C4-2B (cell line): ENCODE data around the gene MFGE8.

Source experiments
- H3K27ac ChIP-seq: fragments of 450-650 bp; 2 replicates; pipeline ENCODE4 v1.5.1; 2017
- ZFX ChIP-seq: fragments of 450-650 bp; IDR thresholded peaks from 2 replicates; pipeline ENCODE4 v1.6.1; 2017
- TF ChIP-seq, protein P1 (sequence below): fragments of 450-650 bp; conservative IDR thresholded peaks from 2 replicates; pipeline ENCODE4 v1.5.1; 2017; ENCODE audit warnings: mild to moderate bottlenecking

MFGE8 gene

DNA sequence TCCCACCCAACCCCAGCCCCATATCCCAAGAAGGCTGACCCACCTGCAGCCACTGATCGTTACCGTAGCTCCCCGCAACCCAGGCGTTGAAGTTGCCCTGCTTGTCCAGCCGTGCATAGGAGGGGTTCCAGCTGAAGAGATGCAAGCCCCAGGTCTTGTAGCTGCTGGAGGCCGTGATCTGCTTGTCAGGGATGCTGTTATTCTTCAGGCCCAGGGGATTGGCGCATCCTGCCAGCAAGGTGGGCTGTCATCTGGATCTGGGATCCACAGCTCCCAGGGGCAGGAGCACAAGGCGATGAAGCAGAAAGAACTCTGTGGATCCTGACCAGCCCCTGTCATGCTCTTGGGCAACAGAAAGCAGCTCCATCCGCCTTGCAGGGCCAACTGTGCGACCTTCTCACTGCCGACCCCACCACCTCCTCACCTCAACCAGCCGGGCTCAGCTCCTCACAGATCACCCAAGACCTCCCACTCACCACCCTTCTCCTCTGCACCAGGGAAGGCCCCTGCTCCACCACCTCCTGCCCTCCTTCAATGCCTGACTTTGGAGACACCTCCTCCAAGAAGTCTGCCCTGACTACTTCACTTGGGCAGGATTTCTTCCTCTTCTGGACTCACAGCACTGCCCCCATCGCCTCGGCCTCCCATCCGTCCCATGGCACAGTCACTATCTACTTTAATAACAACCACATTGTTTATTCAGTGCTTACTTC, 11.5 kb downstream of the MFGE8 start:
- TF ChIP-seq, protein P1, sequence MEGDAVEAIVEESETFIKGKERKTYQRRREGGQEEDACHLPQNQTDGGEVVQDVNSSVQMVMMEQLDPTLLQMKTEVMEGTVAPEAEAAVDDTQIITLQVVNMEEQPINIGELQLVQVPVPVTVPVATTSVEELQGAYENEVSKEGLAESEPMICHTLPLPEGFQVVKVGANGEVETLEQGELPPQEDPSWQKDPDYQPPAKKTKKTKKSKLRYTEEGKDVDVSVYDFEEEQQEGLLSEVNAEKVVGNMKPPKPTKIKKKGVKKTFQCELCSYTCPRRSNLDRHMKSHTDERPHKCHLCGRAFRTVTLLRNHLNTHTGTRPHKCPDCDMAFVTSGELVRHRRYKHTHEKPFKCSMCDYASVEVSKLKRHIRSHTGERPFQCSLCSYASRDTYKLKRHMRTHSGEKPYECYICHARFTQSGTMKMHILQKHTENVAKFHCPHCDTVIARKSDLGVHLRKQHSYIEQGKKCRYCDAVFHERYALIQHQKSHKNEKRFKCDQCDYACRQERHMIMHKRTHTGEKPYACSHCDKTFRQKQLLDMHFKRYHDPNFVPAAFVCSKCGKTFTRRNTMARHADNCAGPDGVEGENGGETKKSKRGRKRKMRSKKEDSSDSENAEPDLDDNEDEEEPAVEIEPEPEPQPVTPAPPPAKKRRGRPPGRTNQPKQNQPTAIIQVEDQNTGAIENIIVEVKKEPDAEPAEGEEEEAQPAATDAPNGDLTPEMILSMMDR: no peak
- no peak for TF ChIP-seq ZFX

DNA sequence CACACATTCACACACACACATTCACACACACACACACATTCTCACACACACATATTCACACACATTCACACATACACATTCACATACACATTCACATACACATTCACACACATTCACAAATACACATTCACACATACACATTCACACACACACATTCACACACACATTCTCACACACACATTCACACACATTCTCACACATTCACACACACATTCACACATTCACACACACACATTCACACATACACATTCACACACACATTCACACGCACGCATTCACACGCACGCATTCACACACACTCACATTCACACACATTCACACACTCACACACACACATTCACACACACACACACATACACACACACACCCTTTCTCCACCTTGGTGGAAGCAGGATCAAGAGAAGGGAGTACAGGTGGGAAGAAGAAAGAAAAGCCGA, 12.2 kb downstream of the MFGE8 start:
- TF ChIP-seq ZFX: no peak
- H3K27ac ChIP-seq: no peak overlapping the region

More for the DNA sequence above, 11.5 kb downstream of the MFGE8 start:
- no peak overlapping the region for H3K27ac ChIP-seq

DNA sequence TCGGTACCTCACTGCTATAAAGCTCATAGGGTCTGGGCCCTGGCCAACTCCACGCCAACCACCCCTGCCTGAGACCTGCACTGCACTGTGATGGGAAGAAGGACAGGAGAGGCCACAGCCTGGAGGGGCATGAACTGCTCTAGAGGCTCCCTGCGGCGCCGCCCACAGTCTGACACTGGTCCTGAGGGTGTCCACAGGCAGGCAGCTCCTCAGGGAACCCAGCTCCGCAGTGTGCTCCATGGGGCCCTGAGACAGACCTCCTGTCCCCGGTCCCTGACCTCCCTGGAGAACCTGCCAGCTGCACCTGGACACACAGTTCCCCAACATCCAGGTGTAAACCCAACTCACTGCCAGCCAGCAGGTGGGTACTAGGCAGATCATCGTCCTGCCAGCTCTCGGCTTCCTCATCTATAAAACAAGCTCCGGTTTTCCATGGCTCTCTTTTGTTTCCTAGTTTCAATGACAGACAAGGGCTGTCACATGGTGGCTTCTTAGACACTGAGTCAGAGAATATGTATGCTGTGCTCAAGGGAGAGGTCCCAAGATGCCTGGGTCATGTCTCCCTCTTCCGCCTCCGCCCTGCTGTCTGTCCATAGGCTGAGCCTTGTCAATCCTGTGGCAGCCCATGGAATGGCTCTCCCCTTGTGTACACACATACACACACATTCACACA, 12.7 kb downstream of the MFGE8 start:
- no peak overlapping the region for H3K27ac ChIP-seq
- no peak for TF ChIP-seq ZFX
- TF ChIP-seq, protein P1: no peak

DNA sequence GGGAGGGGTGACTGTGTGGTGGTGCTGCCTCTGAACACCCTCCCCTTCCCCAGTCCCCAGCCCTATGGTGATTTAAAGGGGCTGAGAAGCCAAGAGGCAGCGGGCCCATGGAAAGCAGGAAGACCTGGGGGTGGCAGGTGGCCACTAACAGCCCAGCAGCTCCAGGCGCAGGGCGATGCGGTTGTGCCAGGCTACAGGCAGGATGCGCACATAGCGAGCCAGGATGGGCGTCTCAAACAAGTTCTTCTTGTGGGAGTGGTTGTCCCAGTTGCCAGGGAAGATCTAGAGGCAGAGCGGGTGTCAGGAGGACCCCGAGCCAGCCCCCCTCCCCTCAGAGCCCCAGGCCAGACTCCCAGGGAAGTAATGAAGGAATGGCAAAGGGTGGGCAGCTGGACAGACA, 13.9 kb downstream of the MFGE8 start:
- TF ChIP-seq, protein P1: no peak
- no peak overlapping the region for H3K27ac ChIP-seq

DNA sequence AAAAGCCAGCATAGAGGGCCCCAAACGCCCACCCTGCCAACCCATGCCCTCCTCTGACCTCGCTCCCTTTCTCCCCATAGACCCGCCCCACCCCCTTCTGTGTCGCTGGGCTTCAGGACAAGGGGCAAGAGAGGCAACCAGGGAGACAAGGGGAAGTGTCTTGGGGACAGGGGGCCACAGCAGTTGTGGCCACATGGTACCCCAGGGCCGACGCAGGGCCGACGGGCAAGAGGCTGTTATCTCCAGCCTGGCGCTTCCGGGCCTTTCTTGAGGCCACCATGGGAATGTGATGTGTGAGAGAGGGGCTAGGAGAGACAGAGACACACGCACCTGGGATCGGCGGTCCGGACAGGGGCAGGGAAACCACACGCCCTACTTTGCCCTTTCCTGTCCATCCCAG, 14.4 kb downstream of the MFGE8 start:
- TF ChIP-seq ZFX: no peak
- TF ChIP-seq, protein P1: no peak
- no peak overlapping the region for H3K27ac ChIP-seq

DNA sequence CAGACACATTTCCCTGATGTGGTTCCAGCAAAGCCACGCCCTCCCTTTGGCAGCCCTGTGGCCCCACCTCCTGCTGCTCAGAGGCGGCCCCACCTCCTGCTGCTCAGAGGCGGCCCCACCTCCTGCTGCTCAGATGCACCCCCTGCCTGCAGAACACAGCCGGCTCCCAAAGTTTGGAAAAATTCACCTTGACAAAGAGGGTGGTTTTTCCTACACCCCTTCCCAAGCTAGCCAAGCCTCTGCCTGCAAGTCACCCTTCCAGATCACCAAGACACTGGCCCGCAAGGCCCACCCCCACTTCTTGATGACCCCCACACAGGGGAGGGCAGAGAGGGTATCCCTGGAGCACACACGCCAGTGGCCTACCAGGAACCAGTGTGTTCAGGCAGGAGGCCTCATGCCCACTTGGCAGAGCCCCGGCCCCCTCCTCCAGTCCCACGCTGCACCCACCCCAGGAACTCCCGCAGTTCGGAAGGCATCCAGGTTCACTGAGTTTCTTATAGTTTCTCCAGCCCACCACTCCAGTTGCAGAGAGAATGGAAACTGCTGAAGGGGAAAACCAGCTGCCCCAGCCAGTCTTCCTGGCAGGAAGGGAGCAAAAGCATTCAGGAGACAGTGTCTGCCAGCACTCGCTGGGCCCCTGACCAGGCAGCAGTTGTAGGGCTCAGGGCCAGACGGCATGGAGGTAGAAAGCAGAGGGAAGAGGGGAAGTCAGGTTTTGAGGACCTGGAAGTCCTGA, 15.6 kb downstream of the MFGE8 start:
- TF ChIP-seq, protein P1: peak; percentile 74
- TF ChIP-seq ZFX: no peak
- peak overlapping the region; percentile 15; the same call in 1 of the 2 replicates for H3K27ac ChIP-seq

DNA sequence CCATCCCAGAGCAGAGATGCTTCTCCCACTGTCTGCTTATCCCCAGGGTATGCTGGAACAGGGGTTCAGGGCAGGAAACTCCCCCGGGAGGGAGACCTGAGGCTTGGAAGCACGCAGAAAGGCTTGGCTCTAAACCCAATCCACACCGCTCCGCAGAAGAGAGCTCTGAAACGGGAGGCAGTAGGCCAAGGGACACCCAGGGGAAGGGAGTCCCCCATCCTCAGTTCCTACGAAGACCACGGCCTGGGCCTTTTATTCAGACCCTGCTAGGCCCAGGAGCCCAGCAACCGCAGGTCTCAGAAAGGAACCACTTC, 16.1 kb downstream of the MFGE8 start:
- H3K27ac ChIP-seq: peak overlapping the region; percentile 15; the same call in 1 of the 2 replicates
- TF ChIP-seq, protein P1: no peak
